ENCODE data around the gene ALAS1.

DNA sequence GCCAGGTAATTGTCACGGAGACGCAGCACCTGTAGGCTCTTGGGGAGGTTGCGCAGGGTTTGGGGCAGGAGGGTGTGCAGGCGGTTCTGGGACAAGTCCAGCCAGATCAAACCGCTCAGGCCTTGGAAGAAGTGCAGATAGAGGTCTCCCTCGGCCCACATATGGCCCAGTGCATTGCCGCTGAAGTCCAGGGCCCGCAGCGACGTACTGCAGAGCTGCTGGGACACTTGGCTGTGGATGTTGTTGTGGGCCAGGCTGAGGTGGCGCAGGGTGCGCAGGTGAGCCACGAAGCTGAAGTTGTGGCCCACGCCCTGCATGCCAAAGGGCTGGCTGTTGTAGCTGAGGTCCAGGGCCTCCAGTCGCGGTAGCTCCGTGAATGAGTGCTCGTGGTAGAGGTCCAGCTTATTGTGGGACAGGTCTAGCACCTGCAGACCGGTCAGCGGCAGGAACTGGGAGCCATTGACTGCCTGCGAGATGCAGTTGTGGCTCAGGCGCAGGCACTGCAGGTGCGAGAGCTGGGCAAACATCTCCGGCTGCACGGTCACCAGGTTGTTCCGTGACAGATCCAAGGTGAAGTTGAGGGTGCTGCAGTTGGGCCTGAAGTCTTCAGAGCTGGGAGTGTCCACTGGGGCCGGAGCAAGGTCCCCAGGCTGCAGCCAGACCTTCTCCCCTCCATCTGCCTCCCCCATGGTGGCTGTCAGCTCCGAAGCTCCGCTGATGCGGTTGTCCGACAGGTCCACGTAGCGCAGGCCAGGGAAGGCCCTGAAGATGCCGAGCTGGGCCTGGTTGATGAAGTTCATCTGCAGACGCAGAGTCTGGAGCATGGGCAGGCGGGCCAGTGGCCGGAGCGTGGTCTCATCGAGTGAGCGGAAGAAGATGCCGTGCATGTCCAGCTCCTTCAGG is 24.6 kb downstream of the ALAS1 start:
- TF ChIP-seq, protein P1, sequence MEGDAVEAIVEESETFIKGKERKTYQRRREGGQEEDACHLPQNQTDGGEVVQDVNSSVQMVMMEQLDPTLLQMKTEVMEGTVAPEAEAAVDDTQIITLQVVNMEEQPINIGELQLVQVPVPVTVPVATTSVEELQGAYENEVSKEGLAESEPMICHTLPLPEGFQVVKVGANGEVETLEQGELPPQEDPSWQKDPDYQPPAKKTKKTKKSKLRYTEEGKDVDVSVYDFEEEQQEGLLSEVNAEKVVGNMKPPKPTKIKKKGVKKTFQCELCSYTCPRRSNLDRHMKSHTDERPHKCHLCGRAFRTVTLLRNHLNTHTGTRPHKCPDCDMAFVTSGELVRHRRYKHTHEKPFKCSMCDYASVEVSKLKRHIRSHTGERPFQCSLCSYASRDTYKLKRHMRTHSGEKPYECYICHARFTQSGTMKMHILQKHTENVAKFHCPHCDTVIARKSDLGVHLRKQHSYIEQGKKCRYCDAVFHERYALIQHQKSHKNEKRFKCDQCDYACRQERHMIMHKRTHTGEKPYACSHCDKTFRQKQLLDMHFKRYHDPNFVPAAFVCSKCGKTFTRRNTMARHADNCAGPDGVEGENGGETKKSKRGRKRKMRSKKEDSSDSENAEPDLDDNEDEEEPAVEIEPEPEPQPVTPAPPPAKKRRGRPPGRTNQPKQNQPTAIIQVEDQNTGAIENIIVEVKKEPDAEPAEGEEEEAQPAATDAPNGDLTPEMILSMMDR (tag by site-specific recombination; IDR thresholded peaks at IDR 0.05): no peak
- no peak for TF ChIP-seq ZSCAN23 (tag by site-specific recombination; IDR thresholded peaks at IDR 0.05)
- no peak for TF ChIP-seq ZSCAN30 (tag by site-specific recombination; IDR thresholded peaks at IDR 0.05)
- no peak for TF ChIP-seq PRDM1 (tag by site-specific recombination; IDR thresholded peaks at IDR 0.05)
- no peak for TF ChIP-seq ZNF600 (tag by site-specific recombination; IDR thresholded peaks at IDR 0.05)
- no peak for TF ChIP-seq ZNF785 (tag by site-specific recombination; IDR thresholded peaks at IDR 0.05)
- TF ChIP-seq, protein P2, sequence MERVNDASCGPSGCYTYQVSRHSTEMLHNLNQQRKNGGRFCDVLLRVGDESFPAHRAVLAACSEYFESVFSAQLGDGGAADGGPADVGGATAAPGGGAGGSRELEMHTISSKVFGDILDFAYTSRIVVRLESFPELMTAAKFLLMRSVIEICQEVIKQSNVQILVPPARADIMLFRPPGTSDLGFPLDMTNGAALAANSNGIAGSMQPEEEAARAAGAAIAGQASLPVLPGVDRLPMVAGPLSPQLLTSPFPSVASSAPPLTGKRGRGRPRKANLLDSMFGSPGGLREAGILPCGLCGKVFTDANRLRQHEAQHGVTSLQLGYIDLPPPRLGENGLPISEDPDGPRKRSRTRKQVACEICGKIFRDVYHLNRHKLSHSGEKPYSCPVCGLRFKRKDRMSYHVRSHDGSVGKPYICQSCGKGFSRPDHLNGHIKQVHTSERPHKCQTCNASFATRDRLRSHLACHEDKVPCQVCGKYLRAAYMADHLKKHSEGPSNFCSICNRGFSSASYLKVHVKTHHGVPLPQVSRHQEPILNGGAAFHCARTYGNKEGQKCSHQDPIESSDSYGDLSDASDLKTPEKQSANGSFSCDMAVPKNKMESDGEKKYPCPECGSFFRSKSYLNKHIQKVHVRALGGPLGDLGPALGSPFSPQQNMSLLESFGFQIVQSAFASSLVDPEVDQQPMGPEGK (tag by site-specific recombination; IDR thresholded peaks at IDR 0.05): no peak
